Activated T-helper 9 cell treated with anti-CD3 and anti-CD28 coated beads, Interleukin-2, amount 50 U/mL, for 16 hours (primary cell): ENCODE data around the gene TKT.

ENCODE experiments used
- DNase-seq: peaks from one replicate; pipeline ENCODE4 v3.0.0-alpha.2; 2020; ENCODE audit warnings: low read depth

The TKT gene

GRCh38 chr3:53224026-53224425 is 31.8 kb downstream of the TKT start:
- no peak for DNase-seq

- no peak for DNase-seq
Observed at GRCh38 chr3:53223541-53223966, 32.3 kb downstream of the TKT start.

GRCh38 chr3:53223025-53223424 is 32.8 kb downstream of the TKT start:
- no peak for DNase-seq

- no peak for DNase-seq
Observed at GRCh38 chr3:53222183-53222901, 33.5 kb downstream of the TKT start.

DNA sequence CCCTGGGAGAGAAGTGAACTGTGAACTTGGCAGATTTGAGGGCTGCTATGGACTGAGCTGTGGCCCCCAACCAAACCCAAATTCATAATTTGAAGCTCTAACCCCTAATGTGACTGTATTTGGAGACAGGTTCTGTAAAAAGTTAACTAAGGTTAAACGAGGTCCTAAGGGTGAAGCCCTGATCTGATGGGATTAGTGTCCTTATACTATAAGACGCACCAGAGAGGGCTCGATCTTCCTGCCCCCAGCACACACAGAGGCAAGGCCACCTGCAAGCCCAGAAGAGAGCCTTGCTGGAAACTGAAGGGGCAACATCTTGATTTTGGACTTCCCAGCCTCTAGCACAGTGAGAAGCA is 34.0 kb downstream of the TKT start:
- no peak for DNase-seq

DNA sequence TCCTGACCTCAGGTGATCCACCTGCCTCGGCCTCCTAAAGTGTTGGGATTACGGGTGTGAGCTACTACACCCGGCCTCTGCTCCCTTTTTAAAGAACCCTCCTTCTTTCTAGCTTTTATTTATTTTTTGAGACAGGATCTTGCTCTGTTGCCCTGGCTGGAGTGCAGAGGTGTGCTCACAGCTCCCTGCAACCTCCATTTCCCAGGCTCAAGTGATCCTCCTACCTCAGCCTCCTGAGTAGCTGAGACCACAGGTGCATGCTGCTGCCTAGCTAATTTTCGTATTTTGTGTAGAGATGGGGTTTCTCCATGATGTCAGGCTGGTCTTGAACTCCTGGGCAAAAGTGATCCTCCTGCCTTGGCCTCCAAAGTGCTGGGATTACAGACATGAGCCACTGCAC is 34.5 kb downstream of the TKT start:
- no peak for DNase-seq

DNA sequence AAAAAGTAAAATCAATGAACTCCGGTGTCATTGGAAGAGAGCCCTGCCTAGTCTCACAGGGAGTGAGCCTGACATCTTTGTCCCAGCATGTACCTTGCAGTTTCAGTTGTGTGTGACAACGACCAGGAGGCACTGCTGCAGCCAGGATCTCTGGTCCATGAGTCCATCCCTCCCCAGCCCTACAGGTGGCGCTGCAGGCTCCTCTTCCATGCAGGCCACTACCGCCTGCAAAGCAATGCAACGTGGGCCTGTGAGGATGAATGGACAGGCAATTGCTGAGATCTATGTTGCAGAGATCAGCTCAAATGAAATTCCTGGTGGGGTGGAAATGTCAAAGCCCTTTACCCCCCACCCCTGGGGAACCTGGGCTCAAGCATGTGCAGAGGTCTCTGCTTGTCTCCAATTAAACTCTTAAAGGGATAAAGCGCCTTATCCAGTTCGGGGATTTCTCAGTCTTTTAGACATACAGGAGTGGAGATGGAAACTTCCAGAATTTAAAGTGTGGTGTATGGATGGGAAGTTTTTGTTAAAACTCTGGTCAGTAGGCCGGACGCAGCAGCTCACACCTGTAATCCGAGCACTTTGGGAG is 35.8 kb downstream of the TKT start:
- DNase-seq = peak; percentile 60

DNA sequence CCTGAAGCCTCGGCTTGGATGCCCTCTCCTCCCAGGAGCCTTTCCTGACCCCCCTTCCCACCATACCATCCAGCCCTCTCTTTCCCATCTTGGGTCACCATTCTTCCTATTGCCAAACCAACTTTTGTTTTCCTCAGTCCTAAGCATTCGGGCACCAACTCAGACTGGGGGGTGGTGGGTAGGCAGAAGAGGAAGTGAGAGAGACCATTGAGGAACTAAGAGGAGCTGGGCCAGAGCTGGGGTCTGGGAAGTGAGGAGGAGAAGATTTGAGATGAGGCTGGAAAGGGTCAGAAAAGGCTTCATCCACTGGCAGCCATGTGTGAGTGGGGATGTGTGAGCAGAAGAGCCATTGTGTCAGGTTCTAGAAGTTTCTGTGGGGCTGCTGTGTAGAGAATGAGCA is 37.7 kb downstream of the TKT start:
- DNase-seq = no peak

DNA sequence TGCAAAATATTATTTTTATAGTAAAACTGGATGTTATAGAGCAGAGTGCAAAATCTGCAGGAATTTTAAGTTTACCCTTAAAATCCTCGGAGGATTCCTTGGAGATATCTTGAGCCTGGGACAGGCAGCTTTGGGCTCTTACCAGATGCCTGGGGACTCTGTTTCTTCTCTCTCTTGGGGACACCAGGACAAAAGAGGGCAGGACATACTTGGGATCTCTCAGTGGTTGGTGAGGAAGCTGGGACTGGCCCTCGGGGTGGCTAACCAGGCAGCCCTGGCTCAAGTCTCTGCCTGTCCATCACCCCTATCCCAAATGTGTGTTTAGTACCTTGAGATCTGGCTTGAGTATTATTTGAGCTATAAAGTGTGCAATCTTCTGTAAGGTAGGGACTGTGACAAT is 38.6 kb downstream of the TKT start:
- DNase-seq = no peak

- DNase-seq = no peak
Observed at GRCh38 chr3:53216723-53217122, 39.1 kb downstream of the TKT start.

DNA sequence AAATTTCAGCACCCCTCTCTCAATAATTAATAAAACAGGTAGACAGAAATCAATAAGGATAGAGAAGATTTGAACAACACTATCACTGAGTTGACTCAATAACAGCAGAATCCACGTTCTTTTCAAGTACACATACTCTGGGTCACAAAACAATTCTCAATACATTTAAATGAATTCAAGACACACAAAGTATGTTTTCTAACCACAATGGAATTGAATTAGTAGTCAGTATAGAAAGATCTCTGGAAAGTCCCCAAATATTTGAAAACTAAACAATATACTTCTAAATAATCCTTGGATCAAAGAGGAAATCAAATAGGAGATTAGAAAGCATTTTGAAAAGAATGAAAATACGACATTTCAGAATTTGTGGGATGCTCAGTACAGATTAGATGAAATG is 40.0 kb downstream of the TKT start:
- DNase-seq = no peak

GRCh38 chr3:53213276-53213675 is 42.5 kb downstream of the TKT start:
- no peak for DNase-seq

GRCh38 chr3:53211706-53212702 is 43.8 kb downstream of the TKT start:
- no peak for DNase-seq

DNA sequence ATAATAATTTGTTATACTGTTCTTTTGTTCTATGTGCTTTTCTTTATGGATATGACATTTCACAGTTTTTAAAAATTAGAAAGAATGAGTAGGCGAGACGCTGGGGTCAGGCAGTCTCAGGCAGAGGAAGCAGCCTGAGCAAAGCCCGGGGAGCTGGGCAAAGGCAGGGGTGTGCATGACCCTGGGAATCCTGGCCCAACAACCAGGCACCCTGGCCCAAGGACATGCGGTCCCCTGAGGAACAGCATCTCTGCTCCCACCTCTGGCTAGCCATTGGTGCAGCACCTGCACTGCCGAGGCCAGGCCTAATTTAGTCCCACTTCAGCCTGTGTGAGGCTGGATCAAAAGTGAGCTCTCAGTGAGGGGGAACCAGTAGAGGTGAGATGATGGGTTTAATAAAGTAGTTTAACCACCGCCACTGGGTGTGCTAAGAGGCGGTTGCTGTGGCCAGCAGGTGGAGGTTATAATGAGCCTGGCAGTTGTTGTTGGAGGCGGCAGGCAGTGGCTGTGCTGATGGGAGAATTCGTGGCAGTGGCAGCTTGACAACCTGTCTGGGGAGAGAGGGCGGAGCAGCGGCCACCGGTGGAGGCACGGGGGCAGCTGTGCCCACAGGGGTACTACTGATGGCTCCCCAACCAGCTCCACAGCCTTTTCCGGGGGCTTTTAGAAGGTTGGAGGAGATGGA is 53.3 kb downstream of the TKT start:
- DNase-seq = no peak

DNA sequence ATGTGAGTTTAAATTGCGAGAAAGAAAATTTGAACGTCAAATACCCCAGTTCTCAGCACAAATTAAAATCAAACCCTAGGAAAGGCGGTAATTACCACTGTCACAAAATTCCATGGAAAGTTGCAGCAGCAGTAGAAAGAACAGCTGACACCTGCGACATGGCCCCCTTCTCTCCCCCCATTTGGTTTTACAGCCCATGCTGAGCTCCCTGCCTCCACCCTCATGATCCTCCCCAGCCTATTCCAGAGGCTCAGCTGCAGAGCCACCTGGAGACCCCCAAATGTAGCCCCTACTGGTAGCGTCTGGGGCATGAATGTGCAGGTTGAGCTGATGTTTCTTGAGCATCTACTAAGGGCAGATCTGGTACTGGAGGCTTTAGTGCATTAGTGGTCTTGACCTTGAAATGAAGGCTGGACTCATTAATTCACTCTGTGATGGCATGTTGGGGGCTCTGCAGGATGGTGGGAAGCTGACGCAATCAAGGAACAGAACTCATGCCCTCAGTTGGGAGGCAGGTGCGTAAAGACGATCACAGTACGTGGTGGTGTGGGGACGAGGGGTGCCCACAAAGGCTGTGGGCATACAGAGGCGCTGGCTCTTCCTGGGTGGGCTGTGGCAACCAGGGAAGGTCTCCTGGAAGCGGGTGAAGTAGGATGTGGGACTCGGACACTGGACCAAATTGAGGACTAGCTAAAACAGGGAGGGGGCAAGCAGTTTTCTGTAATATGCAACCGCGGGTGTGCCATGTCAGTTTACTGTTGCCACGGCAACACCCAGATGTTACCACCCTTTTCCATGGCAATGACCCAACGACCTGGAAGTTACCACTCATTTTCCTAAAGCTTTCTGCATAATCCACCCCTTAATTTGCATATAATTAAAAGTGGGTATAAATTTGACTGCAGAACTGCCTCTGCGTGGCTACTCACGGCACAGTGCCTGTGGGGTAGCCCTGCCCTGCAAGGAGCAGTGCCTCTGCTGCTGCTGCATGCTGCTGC is 55.0 kb downstream of the TKT start:
- DNase-seq = no peak

DNA sequence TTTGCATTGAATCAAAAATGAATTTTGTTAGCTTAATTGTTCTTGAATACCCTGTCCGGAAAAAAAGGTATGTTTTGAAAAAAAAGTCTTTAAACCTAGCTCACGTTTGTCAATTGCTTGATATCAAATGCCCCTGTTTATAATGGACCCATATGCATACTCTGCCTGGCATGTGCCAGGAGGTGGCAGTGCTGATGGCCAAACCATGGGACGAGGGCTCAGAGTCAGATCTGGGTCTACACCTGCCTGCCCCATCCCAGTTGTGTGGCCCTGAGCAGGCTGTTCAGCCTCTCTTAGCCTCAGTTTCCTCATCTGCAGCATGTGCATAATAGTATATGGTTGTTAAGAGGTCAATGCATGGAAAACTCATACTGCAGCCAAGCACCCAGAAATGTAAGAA is 56.0 kb downstream of the TKT start:
- DNase-seq = no peak

GRCh38 chr3:53198996-53199395 is 56.8 kb downstream of the TKT start:
- no peak for DNase-seq

DNA sequence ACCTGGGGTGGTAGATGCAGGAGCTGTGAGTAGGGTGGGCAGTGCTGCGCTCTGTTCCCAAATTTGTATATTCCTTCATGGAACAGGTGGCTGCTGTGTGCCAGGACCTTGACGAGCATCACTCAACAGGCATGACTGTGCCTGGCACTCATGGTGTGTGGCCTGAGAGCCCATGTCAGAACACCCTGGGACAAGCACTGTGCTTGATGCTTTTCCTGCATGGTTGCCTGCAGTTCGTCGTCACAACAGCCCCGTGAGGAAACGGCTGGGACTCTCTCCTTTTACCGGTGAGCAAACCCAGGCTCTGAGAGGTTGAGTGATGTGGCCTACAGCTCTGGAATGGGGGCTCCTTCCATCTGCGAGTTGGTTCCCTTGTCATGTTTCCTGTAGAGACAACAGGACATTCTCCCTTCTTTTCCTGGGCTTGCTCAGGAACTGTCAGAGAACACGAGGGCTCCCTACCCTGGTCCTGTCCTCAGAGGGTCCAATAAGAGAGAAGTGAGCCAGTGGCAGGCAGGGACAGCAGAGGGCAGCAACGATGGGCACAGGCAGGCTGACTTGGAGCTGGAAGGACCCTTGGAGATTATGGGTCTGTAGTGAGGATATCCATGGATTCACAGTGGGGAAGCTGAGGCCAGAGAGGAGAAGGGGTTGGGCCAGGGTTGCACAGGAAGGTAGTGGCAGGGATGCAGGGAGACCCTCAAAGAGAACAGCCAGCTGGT is 57.4 kb downstream of the TKT start:
- DNase-seq = no peak

DNA sequence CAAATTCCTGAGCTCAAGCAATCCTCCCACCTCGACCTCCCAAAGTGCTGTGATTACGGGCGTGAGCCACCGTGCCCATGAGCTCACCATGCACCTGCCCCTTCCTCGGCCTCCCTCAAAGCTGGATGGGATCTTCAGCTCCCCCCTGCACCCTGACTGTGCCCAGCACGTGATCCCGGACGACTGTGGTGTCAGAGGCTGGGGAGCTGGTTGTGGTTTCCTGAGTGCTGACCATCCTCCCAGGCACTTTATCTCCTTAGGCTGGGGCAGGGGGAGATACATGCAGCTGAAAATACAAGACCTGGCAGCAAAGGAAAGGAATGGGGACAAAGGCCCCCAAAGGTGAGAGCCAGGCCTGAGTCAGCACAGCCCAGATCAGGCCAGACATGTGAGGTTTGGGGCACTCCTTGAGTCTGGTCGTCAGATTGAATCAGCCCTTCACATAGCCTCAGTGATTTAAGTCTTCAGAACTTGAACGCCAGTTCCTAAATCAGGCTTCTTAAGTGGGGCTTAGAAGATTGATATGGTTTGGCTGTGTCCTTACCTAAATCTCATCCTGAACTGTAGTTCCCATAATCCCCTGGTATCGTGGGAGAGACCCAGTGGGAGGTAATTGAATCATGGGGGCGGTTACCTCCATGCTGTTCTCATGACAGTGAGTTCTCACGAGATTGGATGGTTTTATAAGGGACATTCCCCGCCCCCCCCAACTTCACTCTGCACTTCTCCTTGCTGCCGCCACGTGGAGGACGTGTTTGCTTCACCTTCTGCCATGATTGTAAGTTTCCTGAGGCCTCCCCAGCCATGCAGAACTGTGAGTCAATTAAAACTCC is 59.0 kb downstream of the TKT start:
- peak; percentile 30 for DNase-seq
